Measurements from ENCODE around the gene PPID.
"Not testable (repeated sequence)": the region's sequence is repeated elsewhere in the genome, so short reads cannot be mapped to it uniquely, and the experiment has no call there.

DNA sequence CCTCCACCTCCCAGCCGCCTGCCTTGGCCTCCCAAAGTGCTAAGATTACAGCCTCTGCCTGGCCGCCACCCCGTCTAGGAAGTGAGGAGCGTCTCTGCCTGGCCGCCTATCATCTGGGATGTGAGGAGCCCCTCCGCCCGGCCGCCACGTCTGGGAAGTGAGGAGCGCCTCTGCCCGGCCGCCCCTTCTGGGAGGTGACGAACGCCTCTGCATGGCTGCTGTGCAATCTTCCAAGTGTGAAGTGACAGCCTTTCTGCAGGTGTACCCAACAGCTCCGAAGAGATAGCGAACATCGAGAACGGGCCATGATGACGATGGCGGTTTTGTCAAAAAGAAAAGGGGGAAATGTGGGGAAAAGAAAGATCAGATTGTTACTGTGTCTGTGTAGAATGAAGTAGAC lies 36.3 kb upstream of the PPID start:
- not testable (repeated sequence) for TF ChIP-seq EZH2 (IDR thresholded peaks at IDR 0.05; ENCODE audit: borderline replicate concordance, low read length)
- TF ChIP-seq, protein P1, sequence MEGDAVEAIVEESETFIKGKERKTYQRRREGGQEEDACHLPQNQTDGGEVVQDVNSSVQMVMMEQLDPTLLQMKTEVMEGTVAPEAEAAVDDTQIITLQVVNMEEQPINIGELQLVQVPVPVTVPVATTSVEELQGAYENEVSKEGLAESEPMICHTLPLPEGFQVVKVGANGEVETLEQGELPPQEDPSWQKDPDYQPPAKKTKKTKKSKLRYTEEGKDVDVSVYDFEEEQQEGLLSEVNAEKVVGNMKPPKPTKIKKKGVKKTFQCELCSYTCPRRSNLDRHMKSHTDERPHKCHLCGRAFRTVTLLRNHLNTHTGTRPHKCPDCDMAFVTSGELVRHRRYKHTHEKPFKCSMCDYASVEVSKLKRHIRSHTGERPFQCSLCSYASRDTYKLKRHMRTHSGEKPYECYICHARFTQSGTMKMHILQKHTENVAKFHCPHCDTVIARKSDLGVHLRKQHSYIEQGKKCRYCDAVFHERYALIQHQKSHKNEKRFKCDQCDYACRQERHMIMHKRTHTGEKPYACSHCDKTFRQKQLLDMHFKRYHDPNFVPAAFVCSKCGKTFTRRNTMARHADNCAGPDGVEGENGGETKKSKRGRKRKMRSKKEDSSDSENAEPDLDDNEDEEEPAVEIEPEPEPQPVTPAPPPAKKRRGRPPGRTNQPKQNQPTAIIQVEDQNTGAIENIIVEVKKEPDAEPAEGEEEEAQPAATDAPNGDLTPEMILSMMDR (IDR thresholded peaks at IDR 0.05; ENCODE audit: low read length) = not testable (repeated sequence)

Data from OCI-LY1 (cell line).